HepG2 (cell line): Measurements from ENCODE around the gene EHD1. TPM values are rescaled to one million over a fixed set of nuclear protein-coding genes. Genes with fewer than 3 reads are reported as not detected.

Experiments used
- ATM ChIP-seq: fragments of 450-650 bp; IDR thresholded peaks from 2 replicates; pipeline ENCODE4 v1.7.1; 2017; ENCODE audit warnings: mild to moderate bottlenecking, borderline replicate concordance
- CBX2 ChIP-seq, 2 experiments: fragments of 200-600 bp in 1 of 2; sonication (generic); formaldehyde crosslinking in 1 of 2; IDR thresholded peaks; 2 replicates each; pipeline versions ENCODE4 v1.7.0 to v1.8.1; 2018 to 2022; ENCODE audit warnings: low read depth in 2 of 2, low read length in 1 of 2, mild to moderate bottlenecking in 1 of 2, missing genetic modification reagents in 1 of 2
- KLF9 ChIP-seq: IDR thresholded peaks from 2 replicates; pipeline ENCODE4 v1.6.1; 2016; ENCODE audit warnings: low read depth
- MAFK ChIP-seq, 2 experiments: IDR thresholded peaks in 1 of 2; conservative IDR thresholded peaks in 1 of 2; 2 replicates each; pipeline ENCODE4 v1.6.1; 2011; ENCODE audit warnings: improper control_type of control experiment in 2 of 2, low read length in 2 of 2
- SNAPC4 ChIP-seq: sonication (generic); formaldehyde crosslinking; IDR thresholded peaks from 2 replicates; pipeline ENCODE4 v1.4.0; 2020; ENCODE audit warnings: mild to moderate bottlenecking, missing genetic modification reagents
- THAP8 ChIP-seq: sonication (generic); formaldehyde crosslinking; IDR thresholded peaks from 2 replicates; pipeline ENCODE4 v1.5.1; 2020; ENCODE audit warnings: missing genetic modification reagents, mild to moderate bottlenecking, borderline replicate concordance
- TRIM22 ChIP-seq: fragments of 450-650 bp; IDR thresholded peaks from 2 replicates; pipeline ENCODE4 v1.6.1; 2017
- ZBTB44 ChIP-seq: sonication (generic); formaldehyde crosslinking; IDR thresholded peaks from 2 replicates; pipeline ENCODE4 v1.4.0; 2020; ENCODE audit warnings: missing genetic modification reagents
- ZFP1 ChIP-seq: IDR thresholded peaks from 2 replicates; pipeline ENCODE4 v1.6.1; 2016
- ZFP62 ChIP-seq: sonication (generic); formaldehyde crosslinking; IDR thresholded peaks from 2 replicates; pipeline ENCODE4 v1.4.0; 2020; ENCODE audit warnings: missing genetic modification reagents
- ZFYVE20 ChIP-seq: sonication (generic); formaldehyde crosslinking; IDR thresholded peaks from 2 replicates; pipeline ENCODE4 v1.8.0; 2023; ENCODE audit warnings: low read depth, mild to moderate bottlenecking, moderate library complexity, missing genetic modification reagents, borderline replicate concordance
- ZNF30 ChIP-seq: sonication (generic); formaldehyde crosslinking; IDR thresholded peaks from 2 replicates; pipeline ENCODE4 v1.5.0; 2020; ENCODE audit warnings: mild to moderate bottlenecking, missing genetic modification reagents
- ZNF383 ChIP-seq: sonication (generic); formaldehyde crosslinking; IDR thresholded peaks from 2 replicates; pipeline ENCODE4 v1.4.0; 2020; ENCODE audit warnings: missing genetic modification reagents, mild to moderate bottlenecking, borderline replicate concordance
- ZNF547 ChIP-seq: sonication (generic); formaldehyde crosslinking; IDR thresholded peaks from 2 replicates; pipeline ENCODE4 v1.5.1; 2020; ENCODE audit warnings: mild to moderate bottlenecking, missing genetic modification reagents
- ZNF576 ChIP-seq: sonication (generic); formaldehyde crosslinking; IDR thresholded peaks from 2 replicates; pipeline ENCODE4 v1.4.0; 2020; ENCODE audit warnings: mild to moderate bottlenecking, missing genetic modification reagents
- ZNF737 ChIP-seq: sonication (generic); formaldehyde crosslinking; IDR thresholded peaks from 2 replicates; pipeline ENCODE4 v1.5.0; 2020; ENCODE audit warnings: missing genetic modification reagents, mild to moderate bottlenecking, borderline replicate concordance
- ZNF746 ChIP-seq: sonication (generic); formaldehyde crosslinking; IDR thresholded peaks from 2 replicates; pipeline ENCODE4 v1.8.0; 2022; ENCODE audit warnings: mild to moderate bottlenecking, missing genetic modification reagents
- ZNF776 ChIP-seq: sonication (generic); formaldehyde crosslinking; IDR thresholded peaks from 2 replicates; pipeline ENCODE4 v1.4.0; 2020; ENCODE audit warnings: mild to moderate bottlenecking, missing genetic modification reagents
- ZNF878 ChIP-seq: sonication (generic); formaldehyde crosslinking; IDR thresholded peaks from 2 replicates; pipeline ENCODE4 v1.8.1; 2023; ENCODE audit warnings: mild to moderate bottlenecking, missing genetic modification reagents, moderate library complexity
- ZSCAN5A ChIP-seq: sonication (generic); formaldehyde crosslinking; IDR thresholded peaks from 2 replicates; pipeline ENCODE4 v1.8.0; 2022; ENCODE audit warnings: mild to moderate bottlenecking, missing genetic modification reagents, borderline replicate concordance
- polyA plus RNA-seq, 8 experiments: library from polyadenylated mRNA; depleted of rRNA in 3 of 8; stranded (reverse) in 7 of 8; unstranded in 1 of 8; fragments of >200 nt; fragmentation: Illumina TruSeq in 4 of 8; extraction: Trizol in 4 of 8; gene quantifications; 2 replicates each; pipeline versions ENCODE4 v1.2.1 to v1.2.3, GENCODE V29; 2011 to 2016; ENCODE audit warnings: low read depth in 4 of 8, missing spikeins in 1 of 8, mixed read lengths in 1 of 8; ENCODE audit not compliant: insufficient read depth in 1 of 8
- total RNA-seq, 5 experiments: library from RNA; depleted of rRNA; stranded (reverse); fragments of >200 nt; fragmentation: Illumina TruSeq; extraction: Trizol; gene quantifications; 2 replicates each; pipeline ENCODE4 v1.2.3, GENCODE V29; 2016; ENCODE audit warnings: low read depth in 1 of 5

EHD1 gene
- total and polyA plus RNA-seq, 2 of the 13 experiments (the other 11 are each of a cell fraction or from before 2014, with no cell fraction given): 23.6 to 26.6 TPM

GRCh38 chr11:64891215-64891848 lies 12.9 kb upstream of the EHD1 start (continued):
- no peak for TF ChIP-seq ZNF547 (CRISPR knock-in tag)
- no peak for TF ChIP-seq ZNF576 (CRISPR knock-in tag)
- no peak for TF ChIP-seq ZFP1 (CRISPR knock-in tag)
- no peak for TF ChIP-seq ZNF737 (CRISPR knock-in tag)
- TF ChIP-seq ZNF746 (CRISPR knock-in tag): no peak
- TF ChIP-seq ZBTB44 (CRISPR knock-in tag): no peak
- no peak for TF ChIP-seq ZNF776 (CRISPR knock-in tag)
- no peak for TF ChIP-seq KLF9 (CRISPR knock-in tag)
- TF ChIP-seq ZNF878 (CRISPR knock-in tag): no peak
- no peak for TF ChIP-seq ATM
- TF ChIP-seq ZNF383: no peak
- TF ChIP-seq ZSCAN5A (CRISPR knock-in tag): no peak
- no peak for TF ChIP-seq ZFP62 (CRISPR knock-in tag)
- no peak for TF ChIP-seq TRIM22
- no peak for TF ChIP-seq MAFK (conservative IDR thresholded peaks at IDR 0.05 in 1 of 2, IDR thresholded peaks at IDR 0.05 in 1 of 2; ENCODE audit: low read length in 2 of 2)
- no peak for TF ChIP-seq CBX2 (IDR thresholded peaks at IDR 0.05; ENCODE audit: low read depth, low read length)
- no peak for TF ChIP-seq CBX2 (CRISPR knock-in tag; IDR thresholded peaks at IDR 0.05; ENCODE audit: low read depth)
- TF ChIP-seq SNAPC4: no peak
- TF ChIP-seq ZNF30 (CRISPR knock-in tag): no peak
- no peak for TF ChIP-seq THAP8 (CRISPR knock-in tag)
- TF ChIP-seq ZFYVE20 (CRISPR knock-in tag): no peak
